ENCODE measurements around the gene MLIP. TPM values are rescaled to one million over a fixed set of nuclear protein-coding genes. Genes with fewer than 3 reads are reported as not detected.
"Not testable (repeated sequence)": the region's sequence is repeated elsewhere in the genome, so short reads cannot be mapped to it uniquely, and the experiment has no call there.

MLIP gene, protein sequence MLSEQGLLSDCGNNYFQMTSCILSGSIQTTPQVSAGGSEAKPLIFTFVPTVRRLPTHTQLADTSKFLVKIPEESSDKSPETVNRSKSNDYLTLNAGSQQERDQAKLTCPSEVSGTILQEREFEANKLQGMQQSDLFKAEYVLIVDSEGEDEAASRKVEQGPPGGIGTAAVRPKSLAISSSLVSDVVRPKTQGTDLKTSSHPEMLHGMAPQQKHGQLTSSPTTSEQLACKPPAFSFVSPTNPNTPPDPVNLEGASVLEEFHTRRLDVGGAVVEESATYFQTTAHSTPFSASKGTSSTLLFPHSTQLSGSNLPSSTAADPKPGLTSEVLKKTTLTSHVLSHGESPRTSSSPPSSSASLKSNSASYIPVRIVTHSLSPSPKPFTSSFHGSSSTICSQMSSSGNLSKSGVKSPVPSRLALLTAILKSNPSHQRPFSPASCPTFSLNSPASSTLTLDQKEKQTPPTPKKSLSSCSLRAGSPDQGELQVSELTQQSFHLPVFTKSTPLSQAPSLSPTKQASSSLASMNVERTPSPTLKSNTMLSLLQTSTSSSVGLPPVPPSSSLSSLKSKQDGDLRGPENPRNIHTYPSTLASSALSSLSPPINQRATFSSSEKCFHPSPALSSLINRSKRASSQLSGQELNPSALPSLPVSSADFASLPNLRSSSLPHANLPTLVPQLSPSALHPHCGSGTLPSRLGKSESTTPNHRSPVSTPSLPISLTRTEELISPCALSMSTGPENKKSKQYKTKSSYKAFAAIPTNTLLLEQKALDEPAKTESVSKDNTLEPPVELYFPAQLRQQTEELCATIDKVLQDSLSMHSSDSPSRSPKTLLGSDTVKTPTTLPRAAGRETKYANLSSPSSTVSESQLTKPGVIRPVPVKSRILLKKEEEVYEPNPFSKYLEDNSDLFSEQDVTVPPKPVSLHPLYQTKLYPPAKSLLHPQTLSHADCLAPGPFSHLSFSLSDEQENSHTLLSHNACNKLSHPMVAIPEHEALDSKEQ
- not detected for polyA plus RNA-seq

DNA sequence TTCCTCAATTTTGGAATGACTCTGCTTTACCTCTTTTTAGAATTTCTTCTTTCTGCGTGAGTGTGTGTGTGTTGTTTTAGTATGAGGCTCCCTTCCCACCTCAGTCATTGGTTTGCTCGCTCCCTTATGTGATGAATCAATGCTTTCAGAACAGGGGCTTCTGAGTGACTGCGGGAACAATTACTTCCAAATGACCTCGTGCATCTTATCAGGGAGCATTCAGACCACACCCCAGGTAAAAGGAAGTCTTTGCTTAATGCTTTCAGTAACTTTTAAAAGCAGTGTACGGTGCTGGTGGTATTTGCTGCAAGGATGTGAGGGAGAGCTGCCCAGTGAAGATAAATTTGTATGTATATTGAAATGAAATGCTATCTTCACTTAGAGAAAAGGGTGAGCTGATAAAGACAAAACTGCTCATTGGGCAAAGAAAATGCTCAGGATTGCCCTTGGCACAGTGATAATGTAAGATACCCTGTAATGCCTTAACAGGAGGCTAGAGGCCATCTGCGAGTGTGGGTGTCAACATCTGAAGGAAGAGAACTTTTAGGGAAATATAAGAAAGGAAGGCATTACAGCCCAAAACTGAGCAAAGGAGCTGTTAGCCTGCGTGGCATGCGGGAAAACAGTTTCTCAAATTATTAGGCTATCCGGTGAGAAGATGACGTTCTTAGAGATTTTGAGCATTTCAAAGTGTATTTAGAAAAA, at the start of gene MLIP:
TSS of gene MLIP (plus strand) at position 103 of the 705 bp plus-strand sequence. CDS start at position 140, 37 bp downstream.
- Mint-ChIP-seq H3K9me3 (peaks cover 2 to 15% (median 11%) of the 10 kb centered on the region in 6 donors), H3K4me3 (no peak within 1 kb of the TSS), H3K36me3 (no peaks in the 10 kb centered on the region), H3K4me1 (no peaks in the 10 kb centered on the region), H3K27ac (no peak within 1 kb of the TSS), H3K27me3 (ENCODE audit: low read depth in 3 of 3) (no peaks in the 10 kb centered on the region)
- no peak for DNase-seq

DNA sequence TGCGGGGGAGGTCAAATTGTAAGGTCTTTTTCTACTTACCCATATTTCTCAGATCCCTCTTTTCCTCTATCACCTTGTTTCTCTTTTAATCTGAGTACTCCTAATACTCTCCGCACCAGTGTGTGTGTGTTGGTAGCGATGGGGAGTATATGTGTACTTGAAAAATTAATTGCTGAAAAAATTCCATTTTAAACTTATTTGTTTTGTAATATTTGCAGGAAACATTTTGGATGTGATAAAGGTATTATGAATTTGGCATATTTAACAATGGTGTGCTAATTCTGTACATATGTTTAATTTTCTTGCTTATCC, 48.1 kb upstream of the MLIP start:
- DNase-seq = no peak
- Mint-ChIP-seq H3K9me3 (peaks cover 0 to 6% (median 0%) of the 10 kb centered on the region in 6 donors), H3K4me1 (no peaks in the 10 kb centered on the region), H3K4me3 (no peak overlapping the region), H3K36me3 (no peaks in the 10 kb centered on the region), H3K27ac (no peak overlapping the region), H3K27me3 (ENCODE audit: low read depth in 3 of 3) (peaks cover 0 to 2% (median 2%) of the 10 kb centered on the region in 3 donors)

DNA sequence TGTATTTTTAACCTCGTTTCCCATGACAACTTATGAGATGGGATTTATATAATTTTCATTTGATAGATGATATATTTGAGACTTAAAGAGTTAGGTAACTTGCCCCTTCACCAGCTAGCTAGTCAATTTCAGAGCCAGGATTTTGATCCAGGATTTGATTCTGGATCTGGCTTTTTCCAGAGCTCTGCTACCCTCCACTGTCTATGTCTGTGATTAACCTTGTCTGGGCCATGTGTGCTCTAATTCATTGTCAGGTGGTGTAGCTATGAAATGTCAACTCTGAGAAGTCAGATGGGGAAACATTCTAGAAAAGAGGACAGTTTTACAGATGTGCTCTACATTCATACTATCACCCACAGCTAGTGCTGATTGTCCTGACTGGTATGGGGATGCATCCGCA, 42.5 kb upstream of the MLIP start:
- H3K36me3 Mint-ChIP-seq = no peaks in the 10 kb centered on the region
- H3K27me3 Mint-ChIP-seq (ENCODE audit: low read depth in 3 of 3) = no peaks in the 10 kb centered on the region
- H3K4me1 Mint-ChIP-seq = no peaks in the 10 kb centered on the region
- DNase-seq = no peak
- no peak overlapping the region for H3K27ac Mint-ChIP-seq
- H3K4me3 Mint-ChIP-seq = no peak overlapping the region
- peaks cover 0 to 2% (median 0%) of the 10 kb centered on the region in 6 donors for H3K9me3 Mint-ChIP-seq

DNA sequence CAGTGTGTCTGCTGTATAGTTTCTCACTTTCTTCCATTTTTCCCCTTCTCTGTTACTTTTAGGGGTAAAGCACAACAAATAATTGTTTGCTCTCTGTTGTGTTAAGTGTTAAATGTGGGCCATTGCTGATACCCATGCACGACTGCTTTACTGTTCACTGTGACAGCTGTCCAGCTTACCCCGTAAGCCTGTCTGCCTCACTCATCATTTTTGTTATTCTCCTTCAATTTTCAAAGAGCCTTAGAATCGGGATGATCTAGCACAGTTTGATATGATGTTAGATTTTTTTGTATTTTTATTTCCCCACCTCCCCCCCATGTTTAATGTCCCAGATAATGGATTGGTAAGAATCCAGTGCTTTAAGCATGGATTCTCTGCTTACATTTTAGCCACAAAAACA, 41.2 kb upstream of the MLIP start:
- no peak overlapping the region for H3K27ac Mint-ChIP-seq
- no peaks in the 10 kb centered on the region for H3K36me3 Mint-ChIP-seq
- peaks cover 0 to 2% (median 0%) of the 10 kb centered on the region in 6 donors for H3K9me3 Mint-ChIP-seq
- H3K4me3 Mint-ChIP-seq = no peak overlapping the region
- no peak for DNase-seq
- H3K4me1 Mint-ChIP-seq = no peaks in the 10 kb centered on the region
- no peaks in the 10 kb centered on the region for H3K27me3 Mint-ChIP-seq (ENCODE audit: low read depth in 3 of 3)

DNA sequence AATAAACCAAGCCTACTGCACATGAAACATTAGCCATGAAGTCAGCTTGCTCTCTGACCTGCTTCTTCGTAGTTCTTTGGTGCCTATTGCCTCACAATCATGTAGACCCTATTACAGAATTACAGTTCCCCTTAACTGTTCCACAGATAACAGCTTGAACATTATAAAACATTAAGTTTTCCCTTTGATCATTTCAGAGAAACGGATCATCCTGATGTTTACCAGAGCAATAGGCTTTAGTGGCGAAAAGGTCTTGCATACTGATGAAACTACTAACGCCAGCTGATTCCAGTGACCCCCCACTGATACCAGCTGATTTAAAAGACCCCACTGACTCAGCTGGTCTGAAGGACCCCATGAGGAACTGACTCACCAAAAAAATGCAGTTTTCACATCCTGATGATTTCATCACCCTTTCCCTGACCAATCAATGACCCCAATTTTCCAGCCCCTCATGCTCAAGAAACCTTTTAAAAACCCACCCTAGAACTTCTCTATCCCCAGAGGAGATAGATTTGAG, 39.4 kb upstream of the MLIP start:
- Mint-ChIP-seq H3K27ac (no peak overlapping the region), H3K4me1 (no peaks in the 10 kb centered on the region), H3K27me3 (ENCODE audit: low read depth in 3 of 3) (no peaks in the 10 kb centered on the region)

DNA sequence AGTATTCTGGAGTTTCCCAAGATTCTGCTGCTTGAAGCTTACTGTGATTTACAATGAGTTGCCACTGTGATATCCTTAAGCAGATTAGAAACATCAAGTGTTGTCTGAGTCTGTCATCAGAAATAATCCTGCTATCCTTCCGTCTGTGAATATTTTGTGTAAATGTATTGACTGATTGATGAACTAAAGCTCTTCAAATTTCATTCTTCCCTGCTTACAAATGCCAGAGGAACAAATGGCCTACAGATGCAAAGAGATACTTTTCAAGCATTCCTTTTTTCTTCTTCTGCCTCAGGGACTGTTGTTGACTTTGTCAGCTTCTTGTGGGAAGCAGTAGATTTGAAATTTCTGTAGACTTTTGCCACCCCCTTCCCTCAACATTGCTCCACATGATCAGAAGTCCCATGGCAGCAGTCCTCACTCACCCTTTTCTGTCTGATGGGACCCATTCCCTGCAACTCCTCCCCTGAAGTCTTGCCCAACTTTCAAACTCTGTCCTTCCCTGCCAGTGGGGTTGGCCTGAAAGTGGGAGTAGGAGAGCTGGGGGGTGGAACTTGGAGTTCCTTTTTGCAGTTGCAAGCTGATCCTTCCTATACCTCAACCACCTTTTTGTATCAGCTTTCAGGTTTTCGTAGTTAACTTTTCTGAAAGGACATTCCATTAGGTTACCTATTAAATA, 38.5 kb upstream of the MLIP start:
- Mint-ChIP-seq H3K9me3 (peaks cover 0 to 2% (median 0%) of the 10 kb centered on the region in 6 donors), H3K4me1 (no peaks in the 10 kb centered on the region), H3K4me3 (no peak overlapping the region), H3K27ac (no peak overlapping the region), H3K36me3 (no peaks in the 10 kb centered on the region), H3K27me3 (ENCODE audit: low read depth in 3 of 3) (no peaks in the 10 kb centered on the region)
- no peak for DNase-seq

More for the DNA sequence above, 39.4 kb upstream of the MLIP start:
- Mint-ChIP-seq H3K4me3 (no peak overlapping the region), H3K36me3 (no peaks in the 10 kb centered on the region), H3K9me3 (peaks cover 0 to 2% (median 0%) of the 10 kb centered on the region in 6 donors)
- DNase-seq = no peak

DNA sequence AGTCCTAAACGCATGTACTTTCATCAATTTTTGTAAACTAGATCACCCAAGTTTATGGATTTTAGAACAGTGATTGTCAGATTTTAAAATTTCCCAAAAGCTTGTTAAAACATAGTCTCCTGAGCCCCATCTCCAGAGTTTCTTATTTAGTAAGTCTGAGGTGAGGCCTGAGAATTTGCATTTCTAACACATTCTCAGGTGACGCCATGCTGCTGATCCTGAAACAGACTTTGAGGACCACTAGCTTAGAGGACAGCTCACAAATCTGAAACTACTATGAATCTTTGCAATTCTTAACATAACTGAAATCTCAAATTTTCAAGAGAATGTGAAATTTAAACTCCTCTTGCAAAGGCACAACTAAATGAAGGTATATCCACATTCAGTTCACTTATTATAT, 37.8 kb upstream of the MLIP start:
- no peaks in the 10 kb centered on the region for H3K27me3 Mint-ChIP-seq (ENCODE audit: low read depth in 3 of 3)
- DNase-seq = no peak
- no peak overlapping the region for H3K27ac Mint-ChIP-seq
- H3K36me3 Mint-ChIP-seq = no peaks in the 10 kb centered on the region
- peaks cover 0 to 2% (median 0%) of the 10 kb centered on the region in 6 donors for H3K9me3 Mint-ChIP-seq
- H3K4me3 Mint-ChIP-seq = no peak overlapping the region
- no peaks in the 10 kb centered on the region for H3K4me1 Mint-ChIP-seq

DNA sequence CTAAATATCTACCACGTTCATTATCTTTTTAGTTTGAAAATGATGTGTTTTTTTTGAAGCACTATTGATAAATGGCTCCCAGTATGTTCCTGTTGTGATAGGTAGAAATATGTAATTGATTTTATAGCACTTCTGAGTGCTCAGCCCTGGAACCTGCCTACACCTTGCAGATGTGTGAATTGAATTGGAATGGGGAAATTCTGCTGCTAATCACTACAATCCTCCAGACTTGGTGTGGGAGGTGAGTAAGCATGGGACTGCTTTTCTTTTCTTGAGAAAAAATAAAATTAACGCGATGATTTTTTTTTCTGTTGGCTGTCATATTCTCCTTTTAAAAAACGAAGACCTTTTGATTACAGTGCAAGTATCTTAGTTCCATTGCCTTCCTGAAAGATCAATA, 37.1 kb upstream of the MLIP start:
- Mint-ChIP-seq H3K27ac (no peak overlapping the region), H3K36me3 (no peaks in the 10 kb centered on the region), H3K4me1 (no peaks in the 10 kb centered on the region), H3K4me3 (no peak overlapping the region), H3K9me3 (peaks cover 0 to 2% (median 0%) of the 10 kb centered on the region in 6 donors), H3K27me3 (ENCODE audit: low read depth in 3 of 3) (no peaks in the 10 kb centered on the region)
- DNase-seq = no peak

DNA sequence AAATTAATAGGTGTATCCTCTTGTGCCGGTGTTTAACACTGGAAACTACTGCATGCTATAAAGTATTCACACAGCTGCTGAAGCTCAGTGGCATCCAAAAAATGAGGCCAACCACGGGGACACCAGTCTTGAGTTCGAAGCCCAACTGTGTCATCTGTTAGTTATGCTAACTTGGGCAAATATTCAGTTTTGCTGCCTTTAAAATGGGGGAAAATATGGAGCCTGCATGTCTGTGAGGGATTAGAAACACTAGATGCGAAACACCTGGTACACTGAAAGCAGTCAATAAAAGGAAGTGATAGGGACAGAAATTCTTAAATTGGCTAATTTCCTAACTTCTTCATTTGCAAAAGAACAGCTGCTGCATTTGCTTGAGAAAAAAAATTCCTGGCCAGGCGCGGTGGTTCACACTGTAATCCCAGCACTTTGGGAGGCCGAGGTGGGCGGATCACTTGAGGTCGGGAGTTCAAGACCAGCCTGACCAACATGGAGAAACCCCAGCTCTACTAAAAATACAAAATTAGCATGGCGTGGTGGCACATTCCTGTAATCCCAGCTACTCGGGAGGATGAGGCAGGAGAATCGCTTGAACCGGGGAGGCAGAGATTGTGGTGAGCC, 36.6 kb upstream of the MLIP start:
- Mint-ChIP-seq H3K27me3 (ENCODE audit: low read depth in 3 of 3) (no peaks in the 10 kb centered on the region), H3K9me3 (peaks cover 0 to 2% (median 0%) of the 10 kb centered on the region in 6 donors), H3K4me1 (no peaks in the 10 kb centered on the region), H3K27ac (no peak overlapping the region), H3K4me3 (no peak overlapping the region), H3K36me3 (no peaks in the 10 kb centered on the region)
- no peak for DNase-seq

DNA sequence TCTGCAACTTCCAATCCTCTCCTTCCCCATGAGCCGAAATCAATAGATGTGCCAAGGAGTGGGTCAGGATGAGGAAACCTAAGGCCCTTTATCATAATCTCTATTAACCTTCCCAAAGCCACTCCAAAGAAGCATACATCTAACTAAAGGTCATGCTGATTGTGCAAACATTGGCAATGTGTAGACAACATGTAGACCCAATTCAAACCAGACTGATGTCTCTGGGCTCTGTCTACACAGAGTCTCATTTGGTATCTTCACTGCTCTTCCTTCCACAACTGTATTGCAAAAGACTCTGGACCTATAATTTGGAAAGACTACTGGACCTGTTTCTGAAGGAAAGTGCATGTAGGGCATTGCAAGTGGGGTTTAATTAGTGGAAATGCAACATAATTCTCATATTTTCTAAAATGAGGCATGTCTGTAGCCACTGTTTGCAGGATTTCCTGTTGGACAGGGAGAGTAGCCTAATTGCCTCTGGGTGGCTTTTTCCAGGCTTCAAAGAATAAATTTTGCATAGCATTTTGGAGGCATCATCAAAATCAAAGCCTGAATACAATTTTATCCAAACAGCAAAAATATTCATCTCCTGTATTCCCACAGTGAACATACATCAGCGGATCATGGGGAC, 35.0 kb upstream of the MLIP start:
- Mint-ChIP-seq H3K36me3 (no peaks in the 10 kb centered on the region), H3K9me3 (peaks cover 0 to 2% (median 0%) of the 10 kb centered on the region in 6 donors), H3K4me3 (no peak overlapping the region), H3K27me3 (ENCODE audit: low read depth in 3 of 3) (no peaks in the 10 kb centered on the region), H3K27ac (no peak overlapping the region), H3K4me1 (no peaks in the 10 kb centered on the region)
- DNase-seq = no peak

DNA sequence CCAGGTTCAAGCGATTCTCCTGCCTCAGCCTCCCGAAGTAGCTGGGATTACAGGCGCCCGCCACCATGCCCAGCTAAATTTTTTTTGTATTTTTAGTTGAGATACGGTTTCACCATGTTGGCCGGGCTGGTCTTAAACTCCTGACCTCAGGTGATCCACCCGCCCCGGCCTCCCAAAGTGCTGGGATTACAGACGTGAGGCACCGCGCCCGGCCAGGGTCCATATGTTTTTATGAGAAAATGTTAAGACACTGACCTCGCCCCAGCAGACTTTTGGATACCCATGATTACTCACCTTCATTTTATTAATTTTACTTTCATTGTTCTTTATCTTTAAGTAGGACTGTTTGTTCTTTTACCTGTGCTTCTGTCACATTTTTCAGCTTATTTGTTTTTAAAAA, 29.7 kb upstream of the MLIP start:
- not testable (repeated sequence) for DNase-seq; H3K36me3 Mint-ChIP-seq; H3K4me1 Mint-ChIP-seq; H3K4me3 Mint-ChIP-seq; H3K9me3 Mint-ChIP-seq; H3K27ac Mint-ChIP-seq; H3K27me3 Mint-ChIP-seq (ENCODE audit: low read depth in 3 of 3)

DNA sequence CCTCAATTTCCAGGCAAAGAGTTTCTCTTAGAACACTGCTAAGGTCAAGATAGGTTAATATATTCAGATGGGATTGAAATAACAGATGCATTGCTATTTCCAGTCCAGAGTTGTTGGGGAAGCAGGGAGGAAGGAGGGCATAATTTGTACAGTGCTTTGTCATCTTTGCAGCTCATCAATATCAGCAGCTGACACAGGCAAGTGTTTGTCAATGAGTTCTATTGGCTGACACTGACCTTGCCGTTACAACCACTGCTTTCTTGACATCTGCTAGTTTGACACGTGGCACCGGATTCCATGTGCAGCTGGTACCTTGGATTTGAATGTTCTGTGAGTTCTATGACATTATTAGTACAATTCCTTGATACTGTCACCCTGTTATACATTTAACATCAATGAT, 28.0 kb upstream of the MLIP start:
- no peak for DNase-seq
- H3K27me3 Mint-ChIP-seq (ENCODE audit: low read depth in 3 of 3) = no peaks in the 10 kb centered on the region
- no peaks in the 10 kb centered on the region for H3K4me1 Mint-ChIP-seq
- H3K36me3 Mint-ChIP-seq = no peaks in the 10 kb centered on the region
- no peak overlapping the region for H3K4me3 Mint-ChIP-seq
- H3K27ac Mint-ChIP-seq = no peak overlapping the region
- peaks cover 0 to 4% (median 1%) of the 10 kb centered on the region in 6 donors for H3K9me3 Mint-ChIP-seq
